ENCODE measurements around the gene CAMK1.
"Not testable (repeated sequence)": the region's sequence is repeated elsewhere in the genome, so short reads cannot be mapped to it uniquely, and the experiment has no call there.

The CAMK1 gene

DNA sequence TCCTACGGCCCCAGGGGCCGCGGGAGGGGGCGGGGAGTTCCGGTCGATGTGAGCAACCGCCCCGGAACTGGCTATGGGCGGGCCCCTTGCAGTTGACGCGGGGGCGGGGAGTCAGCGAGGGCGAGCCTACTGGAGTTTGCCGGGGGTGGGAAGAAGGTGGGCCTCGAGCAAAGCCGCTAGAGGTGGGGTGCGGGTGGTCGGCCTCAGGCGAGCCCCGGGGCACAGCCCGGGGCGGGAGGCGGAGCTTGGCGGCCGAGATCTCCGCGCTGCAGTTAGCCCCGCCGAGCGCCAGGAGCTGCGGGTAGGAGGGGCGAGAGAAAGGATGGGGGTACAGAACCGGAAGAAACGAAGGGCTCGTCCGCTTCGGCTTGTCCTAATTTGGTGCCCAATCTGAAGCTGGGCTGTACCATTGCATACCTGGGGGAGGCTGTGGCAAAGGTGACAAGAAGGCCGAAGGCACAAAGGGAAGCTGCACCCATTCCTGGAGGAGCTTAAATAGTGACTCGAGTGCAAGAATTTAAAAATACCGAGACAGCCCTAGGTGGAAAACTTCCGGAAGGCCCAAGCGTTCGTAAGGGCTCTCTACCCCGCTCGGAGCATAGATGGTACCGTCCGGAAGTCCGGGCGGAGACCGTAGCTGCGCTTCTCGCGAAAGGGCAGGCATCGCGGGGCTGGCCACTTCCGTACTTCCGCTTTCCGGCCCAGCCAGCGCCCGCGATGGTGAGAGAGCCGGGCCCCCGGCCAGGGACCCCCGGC, 22.8 kb upstream of the CAMK1 start, which contains the start of the genes ARPC4 and TADA3:
ARPC4 (plus strand) TSS at position 678 of the 756 bp plus-strand sequence; CDS start at position 718, 40 bp downstream.
TADA3 (minus strand) TSS at position 69 of the 756 bp plus-strand sequence. CDS start 1,007 bp downstream, outside the sequence.
- DNase-seq: peak; percentile 96

DNA sequence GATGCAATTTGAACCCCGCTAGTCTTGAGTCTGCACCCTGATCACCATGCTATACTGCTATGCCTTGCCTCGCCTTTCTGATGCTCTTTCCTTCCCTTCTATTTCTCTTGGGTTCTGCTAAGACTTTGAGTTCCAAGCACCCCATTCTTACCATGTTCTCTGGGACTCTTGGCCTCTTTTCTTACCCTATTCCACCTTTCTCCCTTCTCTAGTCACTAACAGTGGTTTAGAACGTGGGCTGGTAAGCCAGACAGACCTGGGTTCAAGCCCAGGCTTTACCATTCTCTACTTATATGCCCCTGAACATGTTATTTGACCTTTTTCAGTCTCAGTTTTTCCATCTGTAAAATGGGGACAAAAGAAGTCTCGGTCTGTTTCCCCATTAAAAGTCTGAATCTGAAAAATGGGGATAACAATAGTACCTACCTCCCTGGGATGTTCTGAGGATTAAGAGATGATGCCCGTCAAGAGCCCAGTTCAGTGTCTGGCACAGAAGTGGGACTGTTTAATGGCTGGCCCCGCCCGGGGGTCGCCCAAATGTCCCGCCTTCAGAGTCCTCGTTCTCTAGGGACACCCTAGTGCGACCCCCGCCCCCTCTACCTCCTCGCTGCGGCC, 22.1 kb upstream of the CAMK1 start:
- DNase-seq: no peak

DNA sequence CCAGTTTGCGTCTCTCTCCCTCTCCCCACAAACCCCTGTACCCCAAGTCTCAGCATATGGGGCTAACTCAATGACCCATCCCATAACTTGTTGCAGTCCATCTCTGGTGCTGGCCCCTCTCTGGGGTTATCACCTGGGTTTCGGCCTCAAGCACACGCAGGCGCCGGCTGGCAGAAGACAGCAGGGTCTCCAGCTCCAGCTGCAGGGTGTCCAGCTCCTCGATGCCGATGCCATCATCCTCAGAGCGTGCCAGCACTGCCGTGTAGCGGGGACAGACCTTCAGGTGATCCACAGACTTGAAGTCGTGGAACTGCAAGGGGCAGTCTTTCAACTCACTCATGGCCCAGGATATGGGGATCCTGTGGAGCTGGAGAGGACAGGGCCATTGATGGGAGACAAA, 21.4 kb upstream of the CAMK1 start:
- no peak for DNase-seq

DNA sequence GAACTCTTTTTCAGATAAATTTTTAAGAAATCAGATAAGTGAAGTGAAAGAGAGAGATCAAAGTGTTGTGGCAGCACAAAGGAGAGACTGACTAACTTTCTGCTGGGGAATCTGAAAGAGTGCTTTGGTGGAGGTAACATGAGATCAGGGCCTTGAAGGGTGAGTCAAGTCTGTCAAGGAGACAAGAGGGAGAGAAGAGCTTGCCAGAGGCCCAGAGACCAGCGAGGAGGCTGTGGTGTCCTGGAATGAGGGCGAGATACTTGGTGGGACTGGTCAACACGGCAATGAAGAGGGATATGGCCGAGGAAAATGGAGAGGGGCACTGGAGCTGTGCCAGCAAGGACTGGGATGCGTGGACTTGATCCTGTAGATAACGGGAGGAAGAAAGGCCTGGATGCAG, 18.0 kb upstream of the CAMK1 start:
- no peak for DNase-seq

- DNase-seq: no peak
Observed at GRCh38 chr3:9786825-9787669, 17.3 kb upstream of the CAMK1 start.

DNA sequence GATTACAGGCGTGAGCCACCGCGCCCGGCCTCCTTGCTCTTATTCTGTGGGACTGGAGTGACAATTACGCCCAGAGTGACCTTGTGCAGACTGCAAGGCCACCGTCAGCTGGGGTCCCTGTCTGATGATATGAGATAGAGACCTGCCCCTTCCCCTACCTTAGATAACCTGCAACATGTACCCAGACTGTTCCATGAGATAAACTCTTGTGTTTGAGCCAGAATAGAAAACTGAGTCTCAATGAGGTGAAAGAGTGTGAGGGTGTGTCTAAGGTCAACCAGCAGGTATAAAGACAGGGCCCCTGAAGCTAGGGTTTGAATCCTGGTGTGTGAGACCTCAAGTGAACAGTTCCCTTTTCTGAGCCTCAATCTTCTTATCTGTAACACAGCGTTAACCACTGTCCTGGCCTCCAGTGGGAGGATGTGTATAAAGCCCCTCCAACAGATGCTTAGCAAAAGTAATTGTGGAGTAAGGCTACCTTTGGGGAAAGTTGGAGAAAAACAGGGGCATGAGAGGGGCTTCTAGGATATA, 16.5 kb upstream of the CAMK1 start:
- no peak for DNase-seq

- no peak for DNase-seq
Observed at GRCh38 chr3:9785602-9786001, 15.9 kb upstream of the CAMK1 start.

DNA sequence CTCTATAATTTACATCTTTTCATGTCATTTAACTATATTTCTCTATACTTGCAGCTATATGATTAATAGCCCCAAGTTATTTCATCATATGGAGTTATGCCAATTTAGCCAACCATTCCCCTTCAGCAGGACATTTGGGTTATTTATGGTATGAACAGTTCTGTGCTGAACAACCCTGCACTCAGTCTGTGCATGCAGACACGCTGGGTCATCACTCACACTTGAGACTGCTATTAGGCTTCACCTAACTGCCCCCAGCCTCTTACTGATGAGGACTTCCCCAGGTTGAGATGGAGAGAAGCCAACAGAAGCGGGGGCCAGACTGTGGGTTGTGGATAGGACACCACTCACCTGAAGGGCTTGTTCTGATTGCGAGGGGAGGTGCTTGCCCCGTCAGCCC, 15.2 kb upstream of the CAMK1 start:
- DNase-seq: peak; percentile 44

- no peak for DNase-seq
Observed at GRCh38 chr3:9783954-9784353, 14.2 kb upstream of the CAMK1 start.

DNA sequence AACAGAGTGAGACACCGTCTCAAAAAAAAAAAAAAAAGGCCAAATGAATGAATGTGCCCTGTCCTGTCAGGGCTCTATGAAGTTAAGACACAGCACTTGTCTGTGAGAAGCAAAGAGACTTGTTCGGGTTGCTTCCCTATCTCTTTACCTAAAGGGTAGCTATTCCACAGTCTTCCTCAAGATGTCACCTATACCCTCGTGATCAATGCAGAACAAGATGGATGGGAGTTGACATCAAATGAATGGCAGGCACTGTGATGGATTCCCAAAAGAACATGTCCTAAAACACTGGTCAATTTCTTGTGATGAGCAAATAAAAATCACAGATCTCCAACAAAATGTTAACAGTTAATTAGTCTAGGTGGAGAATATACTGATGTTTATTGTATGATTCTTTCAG, 13.0 kb upstream of the CAMK1 start:
- no peak for DNase-seq

DNA sequence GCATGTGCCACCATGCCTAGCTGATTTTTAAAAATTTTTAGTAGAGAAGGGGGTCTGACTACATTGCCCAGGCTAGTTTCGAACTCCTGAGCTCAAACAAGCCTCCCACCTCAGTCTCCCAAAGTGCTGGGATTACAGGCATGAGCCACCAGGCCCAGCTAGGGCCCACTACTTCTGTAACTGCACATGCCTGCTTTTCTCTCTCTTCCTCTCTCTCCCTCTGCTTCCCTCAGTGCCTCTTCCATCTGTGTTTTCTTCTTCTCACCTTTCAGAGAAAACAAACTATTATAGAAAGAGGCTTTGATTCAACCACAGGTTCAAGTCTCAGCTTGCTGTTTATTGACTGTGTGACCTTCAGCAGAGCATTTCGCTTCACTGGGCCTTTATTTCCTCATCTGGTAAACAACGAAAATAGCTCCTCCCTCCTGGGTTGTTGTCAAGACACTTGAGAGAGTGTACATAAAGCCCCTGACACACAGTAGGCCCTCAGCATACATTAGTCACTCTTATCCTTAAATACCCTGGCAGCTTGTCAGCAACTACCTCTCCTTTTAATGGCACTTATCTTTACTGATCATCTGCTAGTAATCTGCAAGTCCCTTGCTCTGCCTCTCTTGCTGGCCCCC, 12.3 kb upstream of the CAMK1 start:
- no peak for DNase-seq

DNA sequence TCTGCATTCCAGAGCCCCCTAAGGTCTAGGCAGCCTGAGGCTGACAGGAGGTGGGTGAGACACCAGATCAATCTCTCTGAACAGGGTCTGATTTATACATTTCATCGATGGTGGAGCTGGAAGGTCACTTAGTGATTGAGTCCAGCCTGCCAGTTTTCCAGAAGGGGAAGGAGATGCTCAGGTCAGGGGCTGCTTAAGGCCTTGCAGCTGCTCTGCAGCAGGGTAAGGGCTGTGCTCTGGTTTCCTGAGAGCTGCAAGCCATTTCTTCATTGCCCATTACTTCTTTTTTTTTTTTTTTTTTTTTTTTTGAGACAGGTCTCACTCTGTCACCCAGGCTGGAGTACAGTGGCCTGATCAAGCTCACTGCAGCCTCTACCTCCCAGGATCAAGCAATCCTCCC, 11.8 kb upstream of the CAMK1 start:
- no peak for DNase-seq

DNA sequence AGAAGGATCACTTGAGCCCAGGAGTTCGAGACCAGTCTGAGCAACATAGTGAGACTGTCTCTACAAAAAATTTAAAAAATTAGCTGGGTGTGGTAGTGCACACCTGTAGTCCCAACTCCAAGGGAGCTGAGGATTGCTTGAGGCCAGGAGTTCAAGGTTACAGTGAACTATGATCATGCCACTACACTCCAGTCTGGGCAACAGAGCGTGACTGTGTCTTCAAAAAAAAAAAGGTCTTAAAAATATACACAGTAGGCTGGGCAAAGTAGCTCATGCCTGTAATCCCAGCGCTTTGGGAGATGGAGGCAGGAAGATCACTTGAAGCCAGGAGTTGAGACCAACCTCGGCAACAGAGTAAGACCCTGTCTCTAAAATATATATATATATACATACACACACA, 11.2 kb upstream of the CAMK1 start:
- DNase-seq: no peak

- DNase-seq: no peak
Observed at GRCh38 chr3:9780458-9780812, 10.7 kb upstream of the CAMK1 start.

GRCh38 chr3:9779721-9780457, 10.1 kb upstream of the CAMK1 start:
- DNase-seq: no peak

GRCh38 chr3:9779075-9779593, 9.4 kb upstream of the CAMK1 start:
- no peak for DNase-seq

DNA sequence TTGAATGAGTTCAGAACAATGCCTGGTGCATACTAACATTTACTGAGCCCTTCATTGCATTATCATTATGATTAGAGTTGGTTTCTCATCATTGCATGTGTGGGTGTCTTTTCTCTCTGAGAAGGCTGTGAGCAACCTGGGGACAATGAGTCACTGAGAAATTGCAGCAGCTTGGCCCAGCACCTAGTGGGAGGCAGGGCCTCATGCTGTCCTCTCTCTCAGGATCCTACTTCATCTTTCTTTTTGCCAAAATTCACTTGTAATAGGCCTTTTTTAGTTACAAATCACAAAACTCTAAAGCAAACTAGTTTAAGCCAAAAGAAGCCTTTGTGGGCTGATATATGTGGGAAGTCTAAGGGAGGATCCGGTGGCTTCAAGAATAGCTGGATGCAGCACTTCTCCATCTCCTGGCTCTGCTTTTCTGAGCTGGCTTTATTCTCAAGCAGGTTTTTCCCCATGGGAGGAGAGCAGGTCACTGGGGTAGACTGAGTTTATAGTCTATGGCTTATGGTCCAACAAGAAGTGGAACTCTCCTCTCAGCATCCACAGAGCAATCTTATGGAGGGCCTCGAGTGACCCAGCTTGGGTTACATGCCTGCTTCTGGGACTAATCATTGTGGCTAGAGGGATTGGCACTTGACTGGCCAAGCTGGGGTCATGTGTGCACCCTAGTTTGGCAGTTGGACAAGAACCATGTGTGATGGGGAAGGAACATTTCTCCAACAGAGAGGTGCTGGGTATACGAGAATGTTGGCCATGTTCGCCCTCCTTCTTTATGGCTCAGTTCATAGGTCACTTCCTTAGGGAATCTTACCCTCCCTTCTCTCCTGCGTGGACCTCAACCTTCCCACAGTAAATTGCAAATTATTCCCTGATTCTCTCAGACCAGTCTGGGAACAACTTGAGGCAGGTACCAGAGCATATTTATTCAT, 8.7 kb upstream of the CAMK1 start:
- DNase-seq: no peak

GRCh38 chr3:9777694-9778021, 7.9 kb upstream of the CAMK1 start:
- no peak for DNase-seq

GRCh38 chr3:9776896-9777693, 7.3 kb upstream of the CAMK1 start:
- no peak for DNase-seq

DNA sequence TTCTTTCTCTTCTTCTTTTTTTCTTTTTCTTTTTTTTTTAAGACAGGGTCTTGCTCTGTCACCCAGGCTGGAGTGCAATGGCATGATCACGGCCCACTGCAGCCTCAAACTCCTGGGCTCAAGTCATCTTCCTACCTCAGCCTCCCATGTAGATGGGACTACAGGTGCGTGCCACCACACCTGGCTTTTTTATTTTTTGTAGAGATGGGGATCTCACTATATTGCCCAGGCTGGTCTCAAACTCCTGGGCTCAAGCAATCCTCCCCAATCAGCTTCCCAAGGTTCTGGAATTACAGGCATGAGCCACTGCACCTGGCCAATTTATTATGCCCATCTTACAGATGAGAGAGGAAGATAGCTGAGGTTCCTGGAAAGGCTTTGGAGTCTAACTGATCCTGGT, 1.3 kb upstream of the CAMK1 start:
- DNase-seq: not testable (repeated sequence)

Measured in fibroblast of skin of back (primary cell).